Muscle of leg (tissue), 11 donors: ENCODE data around the gene VILL. TPM values are rescaled to one million over a fixed set of nuclear protein-coding genes. Genes with fewer than 3 reads are reported as not detected.
"Not testable (repeated sequence)": the region's sequence is repeated elsewhere in the genome, so short reads cannot be mapped to it uniquely, and the experiment has no call there.

Experiments
- DNase-seq: peaks from one replicate; pipeline ENCODE4 v3.0.0; 2013
- H3K27ac ChIP-seq: one replicate; pipeline ENCODE4 v1.5.1; 2013; ENCODE audit warnings: mild to moderate bottlenecking, low read length, control low read depth
- H3K27me3 ChIP-seq: one replicate; pipeline ENCODE4 v1.6.1; 2013; ENCODE audit warnings: low read length; ENCODE audit not compliant: control insufficient read depth, insufficient read depth
- H3K36me3 ChIP-seq: one replicate; pipeline ENCODE4 v1.6.1; 2013; ENCODE audit warnings: low read length; ENCODE audit not compliant: control insufficient read depth, insufficient read depth
- H3K4me1 ChIP-seq: one replicate; pipeline ENCODE4 v1.6.1; 2013; ENCODE audit warnings: low read length; ENCODE audit not compliant: control insufficient read depth, insufficient read depth
- H3K4me3 ChIP-seq: one replicate; pipeline ENCODE4 v1.5.1; 2013; ENCODE audit warnings: low read length, control low read depth
- H3K9me3 ChIP-seq: replicated peaks from 2 replicates; pipeline ENCODE4 v1.6.1; 2013; ENCODE audit warnings: low read depth, low read length; ENCODE audit not compliant: control insufficient read depth
- WGBS: methylation state at CpG from one replicate; pipeline ENCODE4 v1.1.5; 2013; ENCODE audit warnings: missing lambda C conversion rate; ENCODE audit not compliant: insufficient coverage; 5-methylcytosine and 5-hydroxymethylcytosine counted together
- polyA plus RNA-seq, 8 donors: library from polyadenylated mRNA; unstranded; fragments of 120-200 nt; gene quantifications; one replicate each; pipeline versions ENCODE4 v1.2.1 to v1.2.3, GENCODE V29; 2013; ENCODE audit warnings: inconsistent platforms in 1 of 8, low replicate concordance in 1 of 8; ENCODE audit not compliant: insufficient read length in 8 of 8, insufficient read depth in 1 of 8
- total RNA-seq: library from RNA; stranded (reverse); fragments of 120-200 nt; gene quantifications from one replicate; pipeline ENCODE4 v1.2.4, GENCODE V29; 2013

Gene VILL
- total and polyA plus RNA-seq, 9 donors, result 3.7 to 10.4 (median 7.2) TPM

DNA sequence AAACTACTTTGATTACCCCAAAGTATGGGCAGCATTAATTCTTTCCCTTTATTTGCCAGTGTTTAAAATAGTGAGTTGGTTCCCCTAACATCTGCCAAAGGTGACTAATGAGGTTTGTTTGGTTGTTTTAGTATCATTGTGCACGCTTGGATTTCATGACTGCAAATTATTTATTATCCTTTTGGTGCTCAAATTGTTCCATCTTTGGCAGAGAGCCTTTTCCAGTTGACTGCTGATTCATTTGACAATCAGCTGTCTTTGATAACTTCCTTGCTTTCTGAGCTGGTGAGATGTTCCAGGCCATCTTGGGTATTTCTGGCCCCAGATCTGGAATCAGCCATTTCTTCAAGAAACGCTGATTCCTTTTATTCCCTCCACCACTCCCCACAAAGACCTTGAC is 57.3 kb downstream of the VILL start:
- Histone ChIP-seq H3K4me1 (no peaks in the 10 kb centered on the region), H3K4me3 (no peak overlapping the region), H3K36me3 (no peaks in the 10 kb centered on the region), H3K27me3 (peaks cover 3% of the 10 kb centered on the region), H3K9me3 (no peaks in the 10 kb centered on the region), H3K27ac (no peak overlapping the region)
- DNase-seq, result no peak
- 67% methylated on average over 1 of the region's 2 CpGs for WGBS

- no peak overlapping the region for H3K27ac ChIP-seq
- no peak overlapping the region for H3K4me3 ChIP-seq
- H3K9me3 ChIP-seq, result no peaks in the 10 kb centered on the region
- no peak for DNase-seq
- H3K36me3 ChIP-seq, result no peaks in the 10 kb centered on the region
- no peaks in the 10 kb centered on the region for H3K4me1 ChIP-seq
- WGBS, result no CpG with 5 or more reads among the region's 4 CpGs
- H3K27me3 ChIP-seq, result peaks cover 2% of the 10 kb centered on the region
Observed at GRCh38 chr3:38049358-38050126, 59.0 kb downstream of the VILL start.

DNA sequence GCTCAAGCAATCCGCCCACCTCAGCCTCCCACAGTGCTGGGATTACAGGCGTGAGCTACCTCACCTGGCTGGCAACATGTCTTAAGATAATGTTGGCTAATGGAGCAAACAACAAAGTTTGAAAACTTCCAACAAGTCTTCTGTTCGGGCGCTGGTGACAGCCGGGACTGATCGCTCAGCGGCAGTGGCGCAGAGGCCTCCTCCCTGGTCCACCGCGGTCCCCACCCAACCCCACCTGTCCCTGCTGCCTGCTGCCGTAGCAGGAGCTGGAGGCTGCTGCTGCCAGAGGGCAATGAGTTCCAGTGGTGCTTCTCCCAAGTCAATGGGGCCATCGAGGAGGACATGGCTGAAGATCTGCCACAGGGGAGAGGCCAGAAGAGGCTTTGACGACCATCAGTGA is 60.5 kb downstream of the VILL start:
- 98% methylated on average over 9 of the region's 13 CpGs for WGBS
- Histone ChIP-seq H3K4me3 (no peak overlapping the region), H3K27ac (no peak overlapping the region), H3K9me3 (no peaks in the 10 kb centered on the region), H3K4me1 (no peaks in the 10 kb centered on the region), H3K27me3 (peaks cover 2% of the 10 kb centered on the region), H3K36me3 (no peaks in the 10 kb centered on the region)
- DNase-seq, result no peak

GRCh38 chr3:38053286-38053685 is 62.7 kb downstream of the VILL start:
- WGBS, result 97% methylated on average over 18 of the region's 32 CpGs
- H3K4me3 ChIP-seq, H3K36me3 ChIP-seq, H3K27me3 ChIP-seq, H3K9me3 ChIP-seq, DNase-seq, H3K27ac ChIP-seq, H3K4me1 ChIP-seq: not testable (repeated sequence)

DNA sequence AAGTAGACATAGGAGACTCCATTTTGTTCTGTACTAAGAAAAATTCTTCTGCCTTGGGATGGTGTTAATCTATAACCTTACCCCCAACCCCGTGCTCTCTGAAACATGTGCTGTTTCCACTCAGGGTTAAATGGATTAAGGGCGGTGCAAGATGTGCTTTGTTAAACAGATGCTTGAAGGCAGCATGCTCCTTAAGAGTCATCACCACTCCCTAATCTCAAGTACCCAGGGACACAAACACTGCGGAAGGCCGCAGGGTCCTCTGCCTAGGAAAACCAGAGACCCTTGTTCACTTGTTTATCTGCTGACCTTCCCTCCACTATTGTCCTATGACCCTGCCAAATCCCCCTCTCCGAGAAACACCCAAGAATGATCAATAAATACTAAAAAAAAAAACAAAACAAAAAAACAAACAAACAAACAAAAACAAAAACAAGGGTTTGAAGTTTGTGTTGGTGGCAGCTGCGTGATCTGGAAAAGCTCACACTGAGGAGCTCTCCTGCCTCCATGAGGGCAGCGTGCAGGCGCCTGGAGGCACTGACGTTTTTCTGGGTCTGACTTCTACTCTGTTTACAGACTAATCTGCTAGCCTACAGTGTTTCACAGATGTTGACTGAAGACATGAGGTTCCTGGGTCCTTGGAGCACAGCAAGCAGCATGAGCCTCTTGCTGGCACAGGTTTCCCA is 63.4 kb downstream of the VILL start:
- not testable (repeated sequence) for DNase-seq, H3K27me3 ChIP-seq
- WGBS, result 83% methylated on average over 4 of the region's 9 CpGs

GRCh38 chr3:38054499-38055001 is 64.0 kb downstream of the VILL start:
- Histone ChIP-seq H3K36me3 (no peaks in the 10 kb centered on the region), H3K9me3 (no peaks in the 10 kb centered on the region), H3K27me3 (no peaks in the 10 kb centered on the region), H3K27ac (no peak overlapping the region), H3K4me3 (no peak overlapping the region), H3K4me1 (no peaks in the 10 kb centered on the region)
- no CpG with 5 or more reads among the region's 3 CpGs for WGBS
- DNase-seq, result no peak

More for the DNA sequence above, 63.4 kb downstream of the VILL start:
- not testable (repeated sequence) for H3K36me3 ChIP-seq, H3K4me1 ChIP-seq, H3K9me3 ChIP-seq, H3K27ac ChIP-seq, H3K4me3 ChIP-seq

Other genes with a start within 250 kb of the VILL start
- gene CTDSPL, start 128.9 kb upstream of the VILL start, total RNA-seq, result 30.5 TPM
- gene CTDSPL, start 128.9 kb upstream of the VILL start, polyA plus RNA-seq, result 10 to 100 TPM; 29.9 to 41.8 (median 38.0) TPM
- gene PLCD1, start 38.9 kb downstream of the VILL start, total RNA-seq, result 14.0 TPM
- gene PLCD1, start 38.9 kb downstream of the VILL start, polyA plus RNA-seq, result 10 to 100 TPM in 5 of 8 donors, 1 to 10 TPM in 3; 7.9 to 16.4 (median 10.5) TPM
- gene DLEC1, start 48.4 kb downstream of the VILL start, total RNA-seq, result 0.22 TPM
- under 1 TPM; 0.17 to 0.87 (median 0.34) TPM for gene DLEC1, start 48.4 kb downstream of the VILL start, polyA plus RNA-seq
- gene ACAA1, start 146.3 kb downstream of the VILL start, total RNA-seq, result 11.7 TPM
- gene ACAA1, start 146.3 kb downstream of the VILL start, polyA plus RNA-seq, result 10 to 100 TPM; 31.4 to 35.8 (median 33.7) TPM
- 3.9 TPM for gene MYD88, start 147.9 kb downstream of the VILL start, total RNA-seq
- 10 to 100 TPM; 17.5 to 31.2 (median 23.0) TPM for gene MYD88, start 147.9 kb downstream of the VILL start, polyA plus RNA-seq
- gene OXSR1, start 174.8 kb downstream of the VILL start, total RNA-seq, result 25.5 TPM
- gene OXSR1, start 174.8 kb downstream of the VILL start, polyA plus RNA-seq, result 10 to 100 TPM; 30.5 to 36.5 (median 33.3) TPM